GM12878 (cell line): Measurements from ENCODE around the gene SLC9A3. TPM values are rescaled to one million over a fixed set of nuclear protein-coding genes. Genes with fewer than 3 reads are reported as not detected.

Experiments
- ATAC-seq: fragments of 200-7000 bp; cut with Tn5 transposase; 3 replicates; pipeline ENCODE4 v1.9.1; 2020; ENCODE audit warnings: mild to moderate bottlenecking, moderate library complexity
- BruUV-seq: library from RNA; stranded (reverse); fragments of 400-500 nt; replicated peaks from 2 replicates; lab custom pipeline; 2021; lab: Mats Ljungman, UMichigan
- CTCF ChIA-PET: fragments of 300-600 bp; sonication (Branson Sonifier 250); formaldehyde crosslinking; extraction: SDS; loops from one replicate; lab custom pipeline; 2021; ENCODE audit warnings: inconsistent platforms; lab: Yijun Ruan, JAX
- POLR2A ChIA-PET: fragments of 350-600 bp; formaldehyde crosslinking; extraction: SDS; loops from one replicate; lab custom pipeline; 2021; ENCODE audit warnings: inconsistent platforms; lab: Charles Lee
- RAD21 ChIA-PET: fragments of 300-600 bp; sonication (Branson Sonifier 250); formaldehyde crosslinking; loops from one replicate; lab custom pipeline; 2023; ENCODE audit warnings: antibody characterized with exemption; ENCODE audit not compliant: unreplicated experiment; lab: Charles Lee
- SMC1A ChIA-PET: fragments of 300-600 bp; sonication (Branson Sonifier 250); formaldehyde crosslinking; loops from one replicate; lab custom pipeline; 2023; ENCODE audit not compliant: unreplicated experiment, uncharacterized antibody; lab: Charles Lee
- DNase-seq: peaks from one replicate; pipeline ENCODE4 v3.0.0-alpha.2; 2011; ENCODE audit warnings: low read depth, low spot score
- FAIRE-seq: peaks from 3 replicates; lab custom pipeline; 2011; peaks lifted over from hg19 to GRCh38; lab: Jason Lieb, UNC
- H2AFZ ChIP-seq: 2 replicates; pipeline ENCODE4 v1.6.0; 2011; ENCODE audit warnings: low read depth, low read length, control low read depth; ENCODE audit not compliant: control insufficient read depth
- H3K27ac ChIP-seq: 2 replicates; pipeline ENCODE4 v1.5.1; 2011; ENCODE audit warnings: control low read depth; ENCODE audit not compliant: control insufficient read depth, insufficient read depth
- H3K27me3 ChIP-seq, 2 experiments: replicated peaks in 1 of 2; 2 replicates each; pipeline versions ENCODE4 v1.6.0 to v1.6.1; 2011; ENCODE audit warnings: low read length in 1 of 2; ENCODE audit not compliant: control insufficient read depth in 2 of 2, insufficient read depth in 2 of 2
- H3K36me3 ChIP-seq, 2 experiments: 2 replicates each; pipeline ENCODE4 v1.5.1; 2011; ENCODE audit warnings: low read length in 1 of 2; ENCODE audit not compliant: control insufficient read depth in 2 of 2, insufficient read depth in 2 of 2
- H3K4me1 ChIP-seq: 2 replicates; pipeline ENCODE4 v1.6.1; 2011; ENCODE audit warnings: mild to moderate bottlenecking, low read length, moderate library complexity, mixed read lengths; ENCODE audit not compliant: control insufficient read depth, insufficient read depth
- H3K4me2 ChIP-seq: 2 replicates; pipeline ENCODE4 v1.6.0; 2011; ENCODE audit warnings: control low read depth; ENCODE audit not compliant: control insufficient read depth, insufficient read depth
- H3K4me3 ChIP-seq: fragments of 200-600 bp; sonication (generic); 2 replicates; pipeline ENCODE4 v1.5.1; 2016
- H3K79me2 ChIP-seq: 2 replicates; pipeline ENCODE4 v1.6.0; 2011; ENCODE audit warnings: low read length; ENCODE audit not compliant: control insufficient read depth, insufficient read depth
- H3K9ac ChIP-seq: 2 replicates; pipeline ENCODE4 v1.8.0; 2011; ENCODE audit warnings: low read length, control low read depth, mixed read lengths; ENCODE audit not compliant: control insufficient read depth, insufficient read depth
- H3K9me3 ChIP-seq: replicated peaks from 3 replicates; pipeline ENCODE4 v1.5.1; 2011; ENCODE audit warnings: mild to moderate bottlenecking, low read length; ENCODE audit not compliant: control insufficient read depth, insufficient read depth
- H4K20me1 ChIP-seq: 2 replicates; pipeline ENCODE4 v1.6.0; 2011; ENCODE audit not compliant: control insufficient read depth, insufficient read depth
- BCL3 ChIP-seq: IDR thresholded peaks from 2 replicates; pipeline ENCODE4 v1.6.1; 2011; ENCODE audit warnings: borderline replicate concordance, low read depth, mild to moderate bottlenecking, moderate library complexity, low read length; ENCODE audit not compliant: insufficient read depth, poor library complexity, severe bottlenecking
- BHLHE40 ChIP-seq, 2 experiments: fragments of 450-650 bp in 1 of 2; IDR thresholded peaks; 2 replicates each; pipeline ENCODE4 v1.6.1; 2011 to 2017; ENCODE audit warnings: low read depth in 2 of 2, borderline replicate concordance in 1 of 2, improper control_type of control experiment in 1 of 2, low read length in 1 of 2, mild to moderate bottlenecking in 1 of 2
- CHD2 ChIP-seq: IDR thresholded peaks from 2 replicates; pipeline ENCODE4 v1.6.1; 2011; ENCODE audit warnings: low read depth, low read length, improper control_type of control experiment, borderline replicate concordance
- CHD4 ChIP-seq: fragments of 200-600 bp; sonication (generic); IDR thresholded peaks from 2 replicates; pipeline ENCODE4 v1.6.1; 2016; ENCODE audit warnings: mild to moderate bottlenecking
- DPF2 ChIP-seq: fragments of 450-650 bp; IDR thresholded peaks from 2 replicates; pipeline ENCODE4 v1.6.1; 2017; ENCODE audit warnings: mild to moderate bottlenecking
- EP300 ChIP-seq, 2 experiments: fragments of 150-350 bp in 1 of 2; IDR thresholded peaks; 2 replicates each; pipeline ENCODE4 v1.6.1; 2011 to 2012; ENCODE audit warnings: low read depth in 2 of 2, low read length in 2 of 2, borderline replicate concordance in 1 of 2, improper control_type of control experiment in 1 of 2, inconsistent platforms in 1 of 2; ENCODE audit not compliant: control insufficient read depth in 1 of 2
- LARP7 ChIP-seq: fragments of 450-650 bp; IDR thresholded peaks from 2 replicates; pipeline ENCODE4 v1.6.1; 2017; ENCODE audit warnings: mild to moderate bottlenecking
- NR2C1 ChIP-seq: fragments of 450-650 bp; IDR thresholded peaks from 2 replicates; pipeline ENCODE4 v1.6.1; 2017; ENCODE audit warnings: antibody characterized with exemption, mild to moderate bottlenecking, moderate library complexity
- POLR2AphosphoS2 ChIP-seq: IDR thresholded peaks from 2 replicates; pipeline ENCODE4 v1.6.1; 2011; ENCODE audit warnings: low read depth, mild to moderate bottlenecking, low read length, improper control_type of control experiment, moderate library complexity
- SMAD1 ChIP-seq: fragments of 450-650 bp; IDR thresholded peaks from 2 replicates; pipeline ENCODE4 v1.6.1; 2018; ENCODE audit warnings: mild to moderate bottlenecking, low read depth; ENCODE audit not compliant: partially characterized antibody
- STAT3 ChIP-seq: IDR thresholded peaks from 2 replicates; pipeline ENCODE4 v1.6.1; 2011; ENCODE audit warnings: low read depth, low read length, improper control_type of control experiment
- TCF12 ChIP-seq: IDR thresholded peaks from 2 replicates; pipeline ENCODE4 v1.6.1; 2011; ENCODE audit warnings: low read depth, mild to moderate bottlenecking, low read length
- TCF3 ChIP-seq: IDR thresholded peaks from 2 replicates; pipeline ENCODE4 v1.6.1; 2012; ENCODE audit warnings: low read depth, mild to moderate bottlenecking, low read length, borderline replicate concordance; ENCODE audit not compliant: insufficient read depth
- YY1 ChIP-seq: IDR thresholded peaks from 2 replicates; pipeline ENCODE4 v1.6.1; 2011; ENCODE audit warnings: low read depth, mild to moderate bottlenecking, low read length
- ZNF24 ChIP-seq: fragments of 450-650 bp; IDR thresholded peaks from 2 replicates; pipeline ENCODE4 v1.6.1; 2017; ENCODE audit warnings: antibody characterized with exemption, mild to moderate bottlenecking
- ZNF384 ChIP-seq: IDR thresholded peaks from 2 replicates; pipeline ENCODE4 v1.6.1; 2012; ENCODE audit warnings: low read depth, mild to moderate bottlenecking, low read length, improper control_type of control experiment, borderline replicate concordance
- ZNF687 ChIP-seq: fragments of 450-650 bp; IDR thresholded peaks from 2 replicates; pipeline ENCODE4 v1.6.1; 2017; ENCODE audit warnings: mild to moderate bottlenecking, moderate library complexity
- ZZZ3 ChIP-seq: IDR thresholded peaks from 2 replicates; pipeline ENCODE4 v1.6.1; 2011; ENCODE audit warnings: low read depth; ENCODE audit not compliant: control insufficient read depth, insufficient read length
- WGBS: methylation state at CpG from one replicate; pipeline ENCODE4 v1.1.6; 2016; ENCODE audit warnings: low lambda C conversion rate; ENCODE audit not compliant: insufficient replicate concordance, insufficient coverage; ENCODE audit errors: missing lambda C conversion rate; 5-methylcytosine and 5-hydroxymethylcytosine counted together
- in situ Hi-C: fragments of 300-500 bp; cut with MboI; formaldehyde crosslinking; loops from 9 replicates; pipeline ENCODE4 v1.14.3; 2018; ENCODE audit warnings: mixed read lengths
- intact Hi-C: fragments of 100-400 bp; cut with micrococcal nuclease; formaldehyde crosslinking; loops from one replicate; pipeline ENCODE4 v1.14.2; 2022; ENCODE audit not compliant: unreplicated experiment
- polyA plus RNA-seq, 11 experiments: library from polyadenylated mRNA; depleted of rRNA in 4 of 11; unstranded in 6 of 11; stranded (reverse) in 5 of 11; fragments of >200 nt; fragmentation: Nextera tagmentation in 4 of 11; fragmentation: Illumina TruSeq in 1 of 11; extraction: Ambion mirVana in 4 of 11; extraction: Trizol in 1 of 11; gene quantifications; 1 replicate in 1 of 11; 2 replicates in 10 of 11; pipeline versions ENCODE4 v1.2.1 to v1.2.3, GENCODE V29; 2011 to 2016; ENCODE audit warnings: inconsistent platforms in 2 of 11, missing spikeins in 2 of 11, low read depth in 1 of 11
- total RNA-seq, 4 experiments: library from RNA; depleted of rRNA in 3 of 4; stranded (reverse); fragments of >200 nt in 3 of 4; fragmentation: Illumina TruSeq in 1 of 4; extraction: Trizol in 1 of 4; gene quantifications; 2 replicates each; pipeline versions ENCODE4 v1.2.1 to v1.2.3, GENCODE V29; 2013 to 2021
- TF ChIP-seq, protein P1 (sequence below): fragments of 450-650 bp; IDR thresholded peaks from 2 replicates; pipeline ENCODE4 v1.6.1; 2016; ENCODE audit warnings: mild to moderate bottlenecking

SLC9A3 gene
- total and polyA plus RNA-seq, 10 of the 15 experiments (the other 5 are each of a cell fraction or from before 2014, with no cell fraction given), result 0.04 to 5.2 (median 2.3) TPM; not detected in 1

DNA sequence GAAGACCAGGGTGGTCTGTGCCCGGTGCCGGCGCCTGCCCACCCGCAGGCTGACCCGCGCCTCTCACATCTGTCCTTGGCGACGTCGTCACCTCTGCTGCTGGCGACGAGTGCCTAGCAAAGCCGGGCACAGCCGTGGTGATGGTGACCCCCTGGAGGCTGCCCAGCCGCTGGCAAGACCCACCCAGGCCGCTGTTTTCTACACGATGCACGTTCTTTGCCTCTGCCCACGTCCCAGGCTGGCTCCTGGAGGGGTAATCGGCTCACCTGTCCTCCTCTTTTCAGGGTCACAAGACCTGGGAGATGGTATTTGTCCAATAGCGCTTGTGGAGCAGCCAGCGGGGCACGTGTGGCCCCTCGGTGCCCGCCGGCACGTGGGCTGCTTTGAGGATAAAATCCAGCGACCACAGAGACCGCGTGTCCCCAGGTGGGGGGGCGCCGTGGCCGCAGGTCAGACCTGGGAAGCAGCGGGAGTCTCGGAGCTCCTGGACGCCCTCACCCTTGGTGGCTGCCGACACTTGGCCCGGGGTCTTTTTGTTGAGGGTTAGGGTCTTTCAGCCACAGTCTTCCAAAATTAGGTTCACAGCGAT lies 29.5 kb downstream of the SLC9A3 start:
- no peaks in the 10 kb centered on the region for H3K4me1 ChIP-seq
- RAD21 ChIA-PET, result no interaction called here
- CTCF ChIA-PET, result no interaction called here
- 66% methylated on average over 29 of the region's 38 CpGs for WGBS
- no peaks in the 10 kb centered on the region for H3K36me3 ChIP-seq
- TF ChIP-seq LARP7, result no peak
- TF ChIP-seq ZNF687, result no peak
- no peak for TF ChIP-seq TCF12
- no peak for TF ChIP-seq BHLHE40 (IDR thresholded peaks at IDR 0.05; ENCODE audit: borderline replicate concordance in 1 of 2, low read depth in 2 of 2, low read length in 1 of 2)
- no peak for TF ChIP-seq EP300 (IDR thresholded peaks at IDR 0.05; ENCODE audit: borderline replicate concordance in 1 of 2, control insufficient read depth in 1 of 2, low read depth in 2 of 2, low read length in 2 of 2)
- TF ChIP-seq NR2C1, result no peak
- TF ChIP-seq SMAD1, result no peak
- TF ChIP-seq POLR2AphosphoS2, result no peak
- TF ChIP-seq CHD4, result no peak
- no peak for TF ChIP-seq BCL3
- TF ChIP-seq TCF3, result no peak
- TF ChIP-seq ZNF384, result no peak
- TF ChIP-seq STAT3, result no peak
- no peak for TF ChIP-seq YY1
- no peak for TF ChIP-seq CHD2
- TF ChIP-seq DPF2, result no peak
- no peak for TF ChIP-seq ZNF24
- TF ChIP-seq, protein P1, sequence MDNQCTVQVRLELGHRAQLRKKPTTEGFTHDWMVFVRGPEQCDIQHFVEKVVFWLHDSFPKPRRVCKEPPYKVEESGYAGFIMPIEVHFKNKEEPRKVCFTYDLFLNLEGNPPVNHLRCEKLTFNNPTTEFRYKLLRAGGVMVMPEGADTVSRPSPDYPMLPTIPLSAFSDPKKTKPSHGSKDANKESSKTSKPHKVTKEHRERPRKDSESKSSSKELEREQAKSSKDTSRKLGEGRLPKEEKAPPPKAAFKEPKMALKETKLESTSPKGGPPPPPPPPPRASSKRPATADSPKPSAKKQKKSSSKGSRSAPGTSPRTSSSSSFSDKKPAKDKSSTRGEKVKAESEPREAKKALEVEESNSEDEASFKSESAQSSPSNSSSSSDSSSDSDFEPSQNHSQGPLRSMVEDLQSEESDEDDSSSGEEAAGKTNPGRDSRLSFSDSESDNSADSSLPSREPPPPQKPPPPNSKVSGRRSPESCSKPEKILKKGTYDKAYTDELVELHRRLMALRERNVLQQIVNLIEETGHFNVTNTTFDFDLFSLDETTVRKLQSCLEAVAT, result no peak
- no peak for TF ChIP-seq ZZZ3
- H3K27ac ChIP-seq, result no peak overlapping the region
- H3K9ac ChIP-seq, result no peak overlapping the region
- ATAC-seq (no peak), DNase-seq (no peak), FAIRE-seq (no peak)
- no peaks in the 10 kb centered on the region for H3K79me2 ChIP-seq
- H3K27me3 ChIP-seq, result no peaks in the 10 kb centered on the region; a peak in 1 of 4 replicates
- H2AFZ ChIP-seq, result no peak overlapping the region
- H3K4me2 ChIP-seq, result no peak overlapping the region
- in situ Hi-C loops (no loop called here), intact Hi-C loops (no loop called here)
- H4K20me1 ChIP-seq, result no peaks in the 10 kb centered on the region
- SMC1A ChIA-PET, result no interaction called here
- BruUV-seq, result no TSS peak
- H3K9me3 ChIP-seq, result no peaks in the 10 kb centered on the region
- POLR2A ChIA-PET, result no interaction called here
- no peak overlapping the region for H3K4me3 ChIP-seq
